ENCODE results near the gene ZBTB1.

The ZBTB1 gene

DNA sequence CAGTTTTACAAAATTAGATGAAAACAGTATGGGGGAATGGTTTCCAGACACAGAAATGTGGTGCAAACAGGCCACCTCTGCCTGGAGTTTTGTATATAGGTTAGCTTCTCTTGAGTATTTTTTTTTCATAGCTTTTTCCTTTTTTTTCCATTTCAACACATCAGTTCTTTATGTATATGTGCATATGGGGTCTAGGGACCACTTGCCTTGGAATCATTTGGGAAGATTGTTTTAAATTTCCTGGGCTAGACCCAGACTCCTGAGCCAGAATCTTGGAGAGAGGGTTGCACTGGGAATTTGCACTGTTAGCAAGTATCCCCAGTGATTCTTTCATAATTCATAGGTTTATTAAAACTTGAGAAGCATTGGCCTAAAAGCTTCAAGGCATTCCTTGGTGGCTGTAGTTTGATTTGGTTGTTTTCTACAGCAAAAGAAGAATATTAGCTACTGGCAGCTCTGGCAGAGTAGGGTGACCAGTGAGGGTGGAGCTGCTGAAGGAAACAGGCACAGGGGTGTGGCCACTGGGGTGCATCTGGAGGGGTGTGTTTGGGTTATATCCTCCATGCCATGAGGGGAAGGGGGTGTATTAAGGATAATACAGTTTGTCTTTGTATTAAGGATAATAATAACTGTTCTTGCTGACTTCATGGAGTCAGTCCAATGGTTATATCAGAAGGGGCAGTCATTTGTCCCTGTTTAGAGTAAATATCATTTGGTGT, 68.0 kb downstream of the ZBTB1 start:
- DNase-seq (ENCODE audit: low read depth), result no peak

- no peak for DNase-seq (ENCODE audit: low read depth)
Measured at GRCh38 chr14:64573109-64573508, 68.5 kb downstream of the ZBTB1 start.
